Esophagus muscularis mucosa (tissue), 4 donors: Measurements from ENCODE around the gene FOXK1. TPM values are rescaled to one million over a fixed set of nuclear protein-coding genes. Genes with fewer than 3 reads are reported as not detected.

Source experiments
- DNase-seq: peaks from one replicate; pipeline ENCODE4 v3.0.0-alpha.2; 2017; ENCODE audit errors: extremely low spot score
- H3K27ac ChIP-seq, 4 donors: fragments of 200-600 bp; sonication (generic); replicated peaks in 1 of 4; 1 replicate in 3 of 4; 2 replicates in 1 of 4; pipeline ENCODE4 v1.5.1; 2016 to 2019; ENCODE audit warnings: mild to moderate bottlenecking in 1 of 4
- H3K27me3 ChIP-seq, 4 donors: fragments of 200-600 bp; sonication (generic); one replicate each; pipeline versions ENCODE4 v1.5.1 to v1.6.0; 2016 to 2019
- H3K36me3 ChIP-seq, 4 donors: fragments of 200-600 bp; sonication (generic); one replicate each; pipeline ENCODE4 v1.5.1; 2016 to 2019
- H3K4me1 ChIP-seq, 4 donors: fragments of 200-600 bp; sonication (generic); one replicate each; pipeline ENCODE4 v1.5.1; 2016 to 2019
- H3K4me3 ChIP-seq, 4 donors: fragments of 200-600 bp; sonication (generic); 1 replicate in 2 of 4; 2 replicates in 2 of 4; pipeline ENCODE4 v1.5.1; 2016 to 2019; ENCODE audit warnings: mild to moderate bottlenecking in 4 of 4, moderate library complexity in 1 of 4
- H3K9me3 ChIP-seq, 4 donors: fragments of 200-600 bp; sonication (generic); 1 replicate in 3 of 4; 2 replicates in 1 of 4; pipeline ENCODE4 v1.5.1; 2016 to 2019
- CTCF ChIP-seq, 3 experiments: fragments of 200-600 bp in 2 of 3; fragments of 450-650 bp in 1 of 3; sonication (generic) in 2 of 3; IDR thresholded peaks; one replicate each; pipeline ENCODE4 v1.5.1; 2017 to 2019; ENCODE audit warnings: antibody characterized with exemption in 3 of 3, mild to moderate bottlenecking in 2 of 3, moderate library complexity in 1 of 3
- EP300 ChIP-seq: sonication (generic); formaldehyde crosslinking; IDR thresholded peaks from one replicate; pipeline ENCODE4 v1.6.1; 2017; ENCODE audit warnings: antibody characterized with exemption
- POLR2A ChIP-seq: fragments of 450-650 bp; IDR thresholded peaks from one replicate; pipeline ENCODE4 v1.6.1; 2017; ENCODE audit warnings: antibody characterized with exemption, moderate library complexity, mild to moderate bottlenecking, low read depth
- POLR2AphosphoS5 ChIP-seq, 2 donors: sonication (generic); formaldehyde crosslinking; IDR thresholded peaks; one replicate each; pipeline ENCODE4 v1.6.1; 2017; ENCODE audit warnings: antibody characterized with exemption in 2 of 2
- WGBS: methylation state at CpG from one replicate; pipeline ENCODE4 v1.1.5; 2018; 5-methylcytosine and 5-hydroxymethylcytosine counted together
- intact Hi-C: fragments of 100-400 bp; cut with DNase I; formaldehyde crosslinking; loops from one replicate; pipeline ENCODE4 v1.15.1; 2023
- total RNA-seq, 4 donors: library from RNA; depleted of rRNA; stranded (reverse); fragments of >200 nt; gene quantifications; one replicate each; pipeline versions ENCODE4 v1.1.0 to v1.2.1, GENCODE V29; 2016

Gene FOXK1
- total RNA-seq, 4 donors from 2014 or later = 23.4 to 46.1 (median 36.3) TPM

- WGBS = 84% methylated on average over 19 of the region's 20 CpGs
- Histone ChIP-seq H3K4me3 (no peak overlapping the region), H3K9me3 (no peaks in the 10 kb centered on the region), H3K4me1 (peaks cover 56 to 77% (median 68%) of the 10 kb centered on the region in 4 donors), H3K36me3 (peaks cover 0 to 7% (median 0%) of the 10 kb centered on the region in 4 donors), H3K27ac (peak overlapping the region; percentile 92 to 96 (median 93)), H3K27me3 (no peaks in the 10 kb centered on the region)
- TF ChIP-seq POLR2AphosphoS5 (IDR thresholded peaks at IDR 0.05) (no peak), POLR2A (no peak), CTCF (IDR thresholded peaks at IDR 0.05) (no peak), EP300 (no peak)
- intact Hi-C loops = no loop called here
- DNase-seq = no peak
Measured at GRCh38 chr7:4727914-4728705, 46.0 kb downstream of the FOXK1 start.

- intact Hi-C loops = no loop called here
- no peak for DNase-seq
- Histone ChIP-seq H3K4me3 (no peak overlapping the region), H3K4me1 (peaks cover 47 to 68% (median 61%) of the 10 kb centered on the region in 4 donors), H3K9me3 (no peaks in the 10 kb centered on the region), H3K27me3 (no peaks in the 10 kb centered on the region), H3K36me3 (peaks cover 0 to 3% (median 0%) of the 10 kb centered on the region in 4 donors), H3K27ac (peak overlapping the region; percentile 34 to 96 (median 92))
- WGBS = 88% methylated on average over 11 of the region's 19 CpGs
- TF ChIP-seq POLR2AphosphoS5 (IDR thresholded peaks at IDR 0.05) (no peak), POLR2A (no peak), CTCF (IDR thresholded peaks at IDR 0.05) (no peak), EP300 (no peak)
Measured at GRCh38 chr7:4729266-4729665, 47.2 kb downstream of the FOXK1 start.

- Histone ChIP-seq H3K9me3 (no peaks in the 10 kb centered on the region), H3K36me3 (peaks cover 0 to 3% (median 0%) of the 10 kb centered on the region in 4 donors), H3K27me3 (no peaks in the 10 kb centered on the region), H3K4me3 (no peak overlapping the region), H3K27ac (no peak overlapping the region), H3K4me1 (peaks cover 44 to 64% (median 53%) of the 10 kb centered on the region in 4 donors)
- no peak for DNase-seq
- TF ChIP-seq POLR2A = no peak
- TF ChIP-seq EP300 = no peak
- no peak for TF ChIP-seq CTCF (IDR thresholded peaks at IDR 0.05)
- no peak for TF ChIP-seq POLR2AphosphoS5 (IDR thresholded peaks at IDR 0.05)
- WGBS = 89% methylated on average over 8 of the region's 19 CpGs
- intact Hi-C loops = no loop called here
Measured at GRCh38 chr7:4730276-4730675, 48.2 kb downstream of the FOXK1 start.

GRCh38 chr7:4730971-4731370, 48.9 kb downstream of the FOXK1 start:
- H3K4me1 ChIP-seq = peaks cover 42 to 57% (median 47%) of the 10 kb centered on the region in 4 donors
- peak overlapping the region in 1 of 4 donors; percentile 18 for H3K27ac ChIP-seq
- no peaks in the 10 kb centered on the region for H3K9me3 ChIP-seq
- no peak overlapping the region for H3K4me3 ChIP-seq
- H3K27me3 ChIP-seq = no peaks in the 10 kb centered on the region
- DNase-seq = no peak
- TF ChIP-seq POLR2A = no peak
- TF ChIP-seq CTCF (IDR thresholded peaks at IDR 0.05) = no peak
- TF ChIP-seq EP300 = no peak
- no peak for TF ChIP-seq POLR2AphosphoS5 (IDR thresholded peaks at IDR 0.05)
- intact Hi-C loops = no loop called here
- peaks cover 0 to 3% (median 0%) of the 10 kb centered on the region in 4 donors for H3K36me3 ChIP-seq
- WGBS = 80% methylated on average over 10 of the region's 10 CpGs
